ENCODE measurements around the gene CPT1C.
A peak's percentile ranks its signal among the peaks of the same experiment; 100 is the strongest.

Gene CPT1C

GRCh38 chr19:49677901-49678674 lies 12.8 kb upstream of the CPT1C start:
- H3K36me3 Mint-ChIP-seq (ENCODE audit: low read depth), result peaks cover 19% of the 10 kb centered on the region
- peaks cover 31% of the 10 kb centered on the region for H3K4me1 Mint-ChIP-seq
- peak overlapping the region; percentile 96 for H3K27ac Mint-ChIP-seq
- H3K9me3 Mint-ChIP-seq, result no peaks in the 10 kb centered on the region
- no peaks in the 10 kb centered on the region for H3K27me3 Mint-ChIP-seq (ENCODE audit: low read depth, poor library complexity)
- H3K4me3 Mint-ChIP-seq, result peak overlapping the region; percentile 89
- TF ChIP-seq CTCF (IDR thresholded peaks at IDR 0.05), result peak; percentile 71
- DNase-seq, result peak; percentile 94

DNA sequence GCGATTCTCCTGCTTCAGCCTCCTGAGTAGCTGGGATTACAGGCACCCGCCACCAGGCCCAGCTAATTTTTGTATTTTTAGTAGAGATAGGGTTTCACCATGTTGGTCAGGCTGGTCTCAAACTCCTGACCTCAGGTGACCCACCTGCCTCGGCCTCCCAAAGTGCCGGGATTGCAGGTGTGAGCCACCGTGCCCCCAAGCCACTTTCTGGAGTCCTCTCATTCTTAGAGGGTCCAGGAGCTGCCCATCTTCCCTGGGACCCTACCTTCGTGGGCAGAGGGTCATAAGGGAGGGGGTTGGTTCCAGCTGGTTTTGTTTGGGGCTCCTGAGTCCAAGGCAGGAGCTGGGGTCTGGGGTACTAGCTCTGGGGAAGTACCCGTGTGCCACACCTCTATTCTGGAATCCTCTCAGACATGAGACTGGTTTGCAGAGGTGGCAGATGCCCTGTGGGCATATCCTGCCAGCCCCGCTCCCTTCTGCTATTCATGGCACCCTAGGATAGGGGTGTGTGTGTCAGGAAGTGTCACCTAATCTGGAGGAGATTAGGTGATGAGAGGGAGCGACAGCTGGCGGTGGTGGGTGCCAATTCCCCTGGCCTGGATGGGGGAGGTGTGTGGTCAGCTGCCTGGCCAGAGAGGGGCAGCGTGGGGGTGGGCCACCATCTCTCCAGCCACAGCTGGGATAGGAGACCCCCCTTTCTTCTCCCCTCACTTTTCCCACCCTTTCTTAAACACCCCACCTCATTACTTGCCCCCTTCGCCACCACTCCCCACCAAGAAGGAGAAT lies 11.7 kb upstream of the CPT1C start:
- DNase-seq, result no peak
- Mint-ChIP-seq H3K27me3 (ENCODE audit: low read depth, poor library complexity) (no peaks in the 10 kb centered on the region), H3K27ac (peak overlapping the region; percentile 95), H3K4me3 (peak overlapping the region; percentile 89), H3K36me3 (ENCODE audit: low read depth) (peaks cover 30% of the 10 kb centered on the region), H3K9me3 (no peaks in the 10 kb centered on the region), H3K4me1 (peaks cover 31% of the 10 kb centered on the region)
- TF ChIP-seq CTCF (IDR thresholded peaks at IDR 0.05), result no peak

GRCh38 chr19:49679771-49680413 lies 11.0 kb upstream of the CPT1C start:
- no peak for DNase-seq
- Mint-ChIP-seq H3K36me3 (ENCODE audit: low read depth) (peaks cover 31% of the 10 kb centered on the region), H3K9me3 (no peaks in the 10 kb centered on the region), H3K27ac (peak overlapping the region; percentile 95), H3K4me1 (peaks cover 31% of the 10 kb centered on the region), H3K4me3 (peak overlapping the region; percentile 89), H3K27me3 (ENCODE audit: low read depth, poor library complexity) (no peaks in the 10 kb centered on the region)
- no peak for TF ChIP-seq CTCF (IDR thresholded peaks at IDR 0.05)

DNA sequence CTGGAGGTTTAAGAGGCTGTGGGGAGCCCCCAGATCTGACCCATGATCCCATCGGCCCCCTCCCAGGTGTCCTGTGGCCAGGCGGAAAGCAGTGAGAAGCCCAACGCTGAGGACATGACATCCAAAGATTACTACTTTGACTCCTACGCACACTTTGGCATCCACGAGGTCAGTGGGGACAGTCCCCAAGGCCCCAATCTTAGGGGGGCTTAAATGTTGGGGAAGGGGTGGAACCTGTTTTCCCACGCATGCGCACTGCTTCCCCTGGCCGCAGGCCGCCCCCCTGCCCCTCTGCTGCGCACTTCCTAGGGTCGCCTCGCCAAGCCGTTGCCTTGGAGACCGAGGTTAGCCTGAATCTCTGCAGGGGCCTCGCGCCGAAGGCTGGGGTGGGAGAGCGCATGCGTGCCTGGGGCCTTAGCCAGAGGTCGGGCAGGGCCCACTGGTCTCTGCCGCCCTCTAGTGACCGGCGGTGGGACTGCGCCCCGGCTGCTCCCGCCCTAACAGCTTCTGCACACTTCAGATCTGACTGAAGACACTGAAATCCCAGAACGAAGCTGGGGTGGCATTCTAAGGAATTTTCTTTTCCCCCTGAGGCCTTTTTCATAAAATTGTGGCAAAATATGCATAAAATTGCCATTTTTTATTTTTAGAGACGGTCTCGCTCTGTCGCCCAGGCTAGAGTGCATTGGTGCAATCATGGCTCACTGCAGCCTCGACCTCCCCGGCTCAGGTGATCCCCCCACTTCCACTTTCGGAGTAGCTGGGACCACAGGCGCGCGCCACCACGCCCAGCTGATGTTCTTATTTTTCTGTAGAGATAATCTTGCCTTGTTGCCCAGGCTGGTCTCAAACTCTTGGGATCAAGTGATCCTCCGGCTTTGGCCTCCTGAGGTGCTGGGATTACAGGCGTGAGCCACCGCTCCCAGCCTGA lies 10.2 kb upstream of the CPT1C start:
- no peaks in the 10 kb centered on the region for H3K27me3 Mint-ChIP-seq (ENCODE audit: low read depth, poor library complexity)
- peak; percentile 100 for DNase-seq

More for the DNA sequence above, 10.2 kb upstream of the CPT1C start:
- Mint-ChIP-seq H3K27ac (peak overlapping the region; percentile 95), H3K4me3 (peak overlapping the region; percentile 89), H3K9me3 (no peaks in the 10 kb centered on the region), H3K36me3 (ENCODE audit: low read depth) (peaks cover 39% of the 10 kb centered on the region), H3K4me1 (peaks cover 39% of the 10 kb centered on the region)
- peak; percentile 100 for TF ChIP-seq CTCF (IDR thresholded peaks at IDR 0.05)
